ENCODE results near the gene SLC35G1.

DNA sequence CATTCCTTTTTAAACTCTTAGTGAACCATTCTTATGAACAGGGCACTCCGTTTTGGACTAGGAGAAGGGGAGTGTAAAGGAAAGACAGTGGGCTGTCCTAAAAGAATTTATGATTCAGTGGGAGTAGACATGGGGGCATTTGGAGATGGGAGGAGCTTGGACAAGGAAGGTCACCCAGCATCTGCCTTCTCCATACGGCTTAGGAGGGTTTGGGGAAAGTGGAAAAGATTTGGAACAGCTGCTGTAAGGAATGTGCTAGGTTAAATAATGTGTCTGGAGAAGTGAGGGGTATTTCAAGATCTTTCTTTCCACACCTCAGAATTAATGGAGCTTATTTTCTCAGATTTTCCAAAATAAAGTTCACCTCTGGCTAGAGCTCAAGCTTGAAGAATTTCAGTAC is 24.0 kb downstream of the SLC35G1 start:
- TF ChIP-seq GABPA (IDR thresholded peaks at IDR 0.05 in 1 of 2, conservative IDR thresholded peaks at IDR 0.05 in 1 of 2) = no peak
- no peak for TF ChIP-seq EGR1 (IDR thresholded peaks at IDR 0.05; ENCODE audit: low read depth in 2 of 2)
- TF ChIP-seq CTCF (IDR thresholded peaks at IDR 0.05; ENCODE audit: low read depth, low read length, missing input control) = no peak
- no peak for TF ChIP-seq JUND (IDR thresholded peaks at IDR 0.05)
- no peak for TF ChIP-seq SP1 (IDR thresholded peaks at IDR 0.05)
- TF ChIP-seq FOXA1 (IDR thresholded peaks at IDR 0.05) = no peak
- TF ChIP-seq ZBTB33 (IDR thresholded peaks at IDR 0.05) = no peak
- no peak for TF ChIP-seq ATF3 (IDR thresholded peaks at IDR 0.05)
- no peak for TF ChIP-seq TAF1 (conservative IDR thresholded peaks at IDR 0.05)
- no peak for TF ChIP-seq MAX (IDR thresholded peaks at IDR 0.05)
- no peak for TF ChIP-seq YY1 (IDR thresholded peaks at IDR 0.05)

All from liver (tissue), 3 donors.